Common myeloid progenitor, CD34-positive (primary cell): ENCODE results near the gene LPP.
"Not testable (repeated sequence)": the region's sequence is repeated elsewhere in the genome, so short reads cannot be mapped to it uniquely, and the experiment has no call there.

ENCODE experiments used
- CTCF ChIA-PET: fragments of 350-600 bp; sonication (Branson Sonifier 250); formaldehyde crosslinking; loops from one replicate; lab custom pipeline; 2021; ENCODE audit warnings: antibody characterized with exemption; lab: Charles Lee
- POLR2A ChIA-PET: fragments of 350-600 bp; sonication (Branson Sonifier 250); formaldehyde crosslinking; loops from one replicate; lab custom pipeline; 2021; ENCODE audit warnings: antibody characterized with exemption; lab: Charles Lee
- DNase-seq, 3 donors: peaks; one replicate each; pipeline versions ENCODE4 v3.0.0 to v3.0.0-alpha.2; 2013
- H3K27ac ChIP-seq, 2 experiments: 1 replicate in 1 of 2; 2 replicates in 1 of 2; pipeline ENCODE4 v1.7.0; 2013; ENCODE audit warnings: inconsistent platforms in 2 of 2, low read length in 2 of 2, mild to moderate bottlenecking in 2 of 2, low read depth in 1 of 2, moderate library complexity in 1 of 2; ENCODE audit not compliant: severe bottlenecking in 2 of 2, insufficient read depth in 1 of 2, poor library complexity in 1 of 2
- H3K27me3 ChIP-seq, 5 experiments: replicated peaks in 2 of 5; 1 replicate in 3 of 5; 2 replicates in 2 of 5; pipeline versions ENCODE4 v1.6.1 to v1.7.0; 2013; ENCODE audit warnings: low read length in 4 of 5, mild to moderate bottlenecking in 2 of 5, moderate library complexity in 2 of 5, inconsistent platforms in 1 of 5; ENCODE audit not compliant: insufficient read depth in 5 of 5, control insufficient read depth in 4 of 5
- H3K36me3 ChIP-seq, 4 experiments: 1 replicate in 2 of 4; 2 replicates in 2 of 4; pipeline versions ENCODE4 v1.6.1 to v1.7.0; 2013; ENCODE audit warnings: low read length in 3 of 4, control low read depth in 1 of 4, mild to moderate bottlenecking in 1 of 4; ENCODE audit not compliant: control insufficient read depth in 4 of 4, insufficient read depth in 4 of 4
- H3K4me1 ChIP-seq, 4 experiments: 1 replicate in 3 of 4; 2 replicates in 1 of 4; pipeline versions ENCODE4 v1.6.1 to v1.7.1; 2013; ENCODE audit warnings: low read length in 3 of 4, mild to moderate bottlenecking in 3 of 4, control low read depth in 1 of 4, inconsistent platforms in 1 of 4, moderate library complexity in 1 of 4; ENCODE audit not compliant: control insufficient read depth in 4 of 4, insufficient read depth in 4 of 4; ENCODE audit errors: control extremely low read depth in 1 of 4
- H3K4me3 ChIP-seq, 7 experiments: 1 replicate in 4 of 7; 2 replicates in 3 of 7; pipeline versions ENCODE4 v1.5.1 to v1.7.0; 2013; ENCODE audit warnings: mild to moderate bottlenecking in 7 of 7, low read length in 6 of 7, moderate library complexity in 6 of 7, inconsistent platforms in 2 of 7, low read depth in 2 of 7, control low read depth in 1 of 7; ENCODE audit not compliant: insufficient read depth in 4 of 7, control insufficient read depth in 1 of 7; ENCODE audit errors: extremely low read depth in 1 of 7
- H3K9me3 ChIP-seq, 5 experiments: 1 replicate in 4 of 5; 2 replicates in 1 of 5; pipeline versions ENCODE4 v1.6.1 to v1.7.1; 2013; ENCODE audit warnings: low read length in 4 of 5, mild to moderate bottlenecking in 2 of 5, inconsistent platforms in 1 of 5, low read depth in 1 of 5, moderate library complexity in 1 of 5; ENCODE audit not compliant: control insufficient read depth in 4 of 5, insufficient read depth in 2 of 5; ENCODE audit errors: control extremely low read depth in 1 of 5
- WGBS: methylation state at CpG from one replicate; pipeline ENCODE4 v1.1.5; 2013; ENCODE audit not compliant: insufficient coverage; 5-methylcytosine and 5-hydroxymethylcytosine counted together

Gene LPP

DNA sequence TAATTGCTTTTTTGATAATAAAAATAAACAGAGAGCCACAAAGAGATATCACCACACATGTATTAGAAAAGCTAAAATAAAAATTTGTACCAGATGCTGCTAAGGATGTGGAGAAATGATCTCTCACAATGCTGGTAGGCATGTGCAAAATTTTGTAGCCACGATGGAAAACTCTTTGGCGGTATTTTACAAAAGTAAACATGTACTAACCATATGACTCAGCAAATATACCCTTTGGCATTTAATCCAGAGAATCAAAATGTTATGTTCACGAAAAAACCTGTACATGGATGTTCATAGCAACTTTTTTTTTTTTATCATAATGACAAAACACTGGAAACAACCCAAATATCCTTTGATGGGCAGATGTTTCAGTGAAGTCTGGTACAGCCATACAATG is 261.2 kb downstream of the LPP start:
- CTCF ChIA-PET, result no interaction called here
- POLR2A ChIA-PET, result no interaction called here
- 86% methylated on average over 1 of the region's 3 CpGs for WGBS

DNA sequence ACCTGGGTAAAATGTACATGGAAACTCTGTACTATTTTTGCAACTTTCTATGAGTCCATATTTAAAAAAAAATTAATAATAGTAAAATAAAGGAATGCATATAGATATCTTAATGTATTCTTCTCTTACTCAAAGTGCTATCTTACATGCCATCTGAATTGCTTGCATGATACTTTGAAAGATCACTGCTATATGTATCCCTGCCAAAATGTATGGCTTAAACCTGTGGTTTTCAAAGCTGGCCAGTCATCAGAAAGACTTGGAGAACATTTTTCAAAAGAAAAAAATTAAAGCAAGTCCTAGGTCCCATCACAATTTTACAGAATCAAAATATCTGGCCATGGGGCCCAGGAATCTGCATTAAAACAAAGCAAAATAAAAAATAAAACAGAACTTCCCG is 262.1 kb downstream of the LPP start:
- Histone ChIP-seq H3K27me3 (no peaks in the 10 kb centered on the region), H3K27ac (no peak overlapping the region), H3K4me1 (peaks cover 0 to 9% (median 4%) of the 10 kb centered on the region in 4 experiments), H3K4me3 (no peak overlapping the region), H3K9me3 (peaks cover 0 to 2% (median 0%) of the 10 kb centered on the region in 5 experiments), H3K36me3 (no peaks in the 10 kb centered on the region)
- CTCF ChIA-PET, result no interaction called here
- no peak for DNase-seq
- WGBS, result no CpG with 5 or more reads among the region's 1 CpG
- POLR2A ChIA-PET, result no interaction called here

More for the DNA sequence above, 261.2 kb downstream of the LPP start:
- no peak for DNase-seq
- no peak overlapping the region for H3K4me3 ChIP-seq
- peaks cover 0 to 6% (median 2%) of the 10 kb centered on the region in 4 experiments for H3K4me1 ChIP-seq
- peaks cover 0 to 2% (median 0%) of the 10 kb centered on the region in 5 experiments for H3K9me3 ChIP-seq
- H3K27me3 ChIP-seq, result no peaks in the 10 kb centered on the region
- no peaks in the 10 kb centered on the region for H3K36me3 ChIP-seq
- H3K27ac ChIP-seq, result no peak overlapping the region

DNA sequence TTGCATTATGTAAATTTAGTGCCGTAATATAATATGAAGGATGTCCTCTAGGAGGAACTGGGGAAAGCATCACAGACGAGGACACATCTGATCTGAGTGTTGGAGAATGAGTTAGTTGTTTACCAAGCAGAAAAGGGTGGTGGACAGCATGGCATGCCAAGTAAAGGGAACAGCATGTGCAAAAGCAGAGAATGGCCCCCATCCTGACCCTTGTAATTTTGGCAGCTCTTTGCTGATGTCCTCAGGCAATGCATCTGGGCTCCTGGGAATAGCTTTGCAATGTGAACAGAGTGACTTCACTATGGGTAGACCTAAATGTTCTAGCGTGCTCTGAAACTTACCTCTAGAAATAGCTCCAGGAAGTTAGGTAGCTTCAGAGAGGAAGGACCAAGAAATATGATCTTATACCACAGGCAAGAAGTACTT is 263.3 kb downstream of the LPP start:
- H3K27ac ChIP-seq, result no peak overlapping the region
- H3K9me3 ChIP-seq, result peaks cover 0 to 2% (median 0%) of the 10 kb centered on the region in 5 experiments
- POLR2A ChIA-PET, result no interaction called here
- H3K4me3 ChIP-seq, result no peak overlapping the region
- WGBS, result 84% methylated on average over 3 of the region's 3 CpGs
- DNase-seq, result no peak
- H3K36me3 ChIP-seq, result no peaks in the 10 kb centered on the region
- peaks cover 3 to 20% (median 14%) of the 10 kb centered on the region in 4 experiments for H3K4me1 ChIP-seq
- H3K27me3 ChIP-seq, result no peaks in the 10 kb centered on the region
- CTCF ChIA-PET, result interaction anchor here (1.0 kb wide), 1 partner anchor 18 kb away, joined by 3 read pairs; no protein-coding TSS in a partner anchor

- DNase-seq, result no peak
- Histone ChIP-seq H3K27ac (no peak overlapping the region), H3K4me3 (no peak overlapping the region), H3K4me1 (peaks cover 5 to 23% (median 17%) of the 10 kb centered on the region in 4 experiments), H3K36me3 (no peaks in the 10 kb centered on the region), H3K9me3 (peaks cover 0 to 2% (median 0%) of the 10 kb centered on the region in 5 experiments), H3K27me3 (no peaks in the 10 kb centered on the region)
- WGBS, result 100% methylated on average over 1 of the region's 3 CpGs
- CTCF ChIA-PET, result interaction anchor here (1.0 kb wide), 1 partner anchor 17 kb away, joined by 3 read pairs; no protein-coding TSS in a partner anchor
- POLR2A ChIA-PET, result no interaction called here
Measured at GRCh38 chr3:188417766-188418165, 263.8 kb downstream of the LPP start.

GRCh38 chr3:188421151-188421821 is 267.3 kb downstream of the LPP start:
- 100% methylated on average over 1 of the region's 2 CpGs for WGBS
- peak in 2 of 3 donors; percentile 21 to 43 for DNase-seq
- Histone ChIP-seq H3K4me1 (peaks cover 5 to 23% (median 17%) of the 10 kb centered on the region in 4 experiments), H3K9me3 (peaks cover 0 to 2% (median 0%) of the 10 kb centered on the region in 5 experiments), H3K4me3 (no peak overlapping the region), H3K36me3 (no peaks in the 10 kb centered on the region), H3K27ac (no peak overlapping the region), H3K27me3 (no peaks in the 10 kb centered on the region)
- CTCF ChIA-PET, result interaction anchor here (1.3 kb wide), 1 partner anchor 15 kb away, joined by 5 read pairs; no protein-coding TSS in a partner anchor
- POLR2A ChIA-PET, result no interaction called here

GRCh38 chr3:188421836-188422540 is 268.0 kb downstream of the LPP start:
- Histone ChIP-seq H3K27me3 (no peaks in the 10 kb centered on the region), H3K36me3 (no peaks in the 10 kb centered on the region), H3K27ac (no peak overlapping the region), H3K4me3 (no peak overlapping the region), H3K4me1 (peaks cover 5 to 23% (median 17%) of the 10 kb centered on the region in 4 experiments), H3K9me3 (peaks cover 0 to 6% (median 0%) of the 10 kb centered on the region in 5 experiments)
- peak in 2 of 3 donors; percentile 70 to 83 for DNase-seq
- CTCF ChIA-PET, result interaction anchor here (1.3 kb wide), 1 partner anchor 15 kb away, joined by 5 read pairs; no protein-coding TSS in a partner anchor
- POLR2A ChIA-PET, result no interaction called here
- 20% methylated on average over 1 of the region's 6 CpGs for WGBS

DNA sequence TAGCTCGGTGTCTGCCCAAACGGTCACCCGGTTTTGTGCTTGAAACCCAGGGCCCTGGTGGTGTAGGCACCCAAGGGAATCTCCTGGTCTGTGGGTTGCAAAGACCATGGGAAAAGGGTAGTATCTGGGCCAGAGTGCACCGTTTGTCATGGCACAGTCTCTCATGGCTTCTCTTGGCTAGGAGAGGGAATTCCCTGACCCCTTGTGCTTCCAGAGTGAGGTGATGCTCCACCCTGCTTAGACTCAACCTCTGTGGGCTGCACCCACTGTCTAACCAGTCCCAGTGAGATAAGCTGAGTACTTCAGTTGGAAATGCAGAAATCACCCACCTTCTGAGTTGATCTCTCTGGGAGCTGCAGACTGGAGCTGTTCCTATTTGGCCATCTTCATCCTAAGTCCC is 274.0 kb downstream of the LPP start:
- H3K27me3 ChIP-seq, H3K27ac ChIP-seq, H3K4me3 ChIP-seq, DNase-seq, H3K4me1 ChIP-seq, H3K36me3 ChIP-seq, CTCF ChIA-PET, H3K9me3 ChIP-seq, POLR2A ChIA-PET: not testable (repeated sequence)
- WGBS, result 96% methylated on average over 4 of the region's 4 CpGs
